ENCODE measurements around the gene MEX3C. TPM values are rescaled to one million over a fixed set of nuclear protein-coding genes. Genes with fewer than 3 reads are reported as not detected.
A peak's percentile ranks its signal among the peaks of the same experiment; 100 is the strongest.

MEX3C gene
- 10 to 100 TPM; 67.4 to 89.2 (median 80.3) TPM for total RNA-seq

DNA sequence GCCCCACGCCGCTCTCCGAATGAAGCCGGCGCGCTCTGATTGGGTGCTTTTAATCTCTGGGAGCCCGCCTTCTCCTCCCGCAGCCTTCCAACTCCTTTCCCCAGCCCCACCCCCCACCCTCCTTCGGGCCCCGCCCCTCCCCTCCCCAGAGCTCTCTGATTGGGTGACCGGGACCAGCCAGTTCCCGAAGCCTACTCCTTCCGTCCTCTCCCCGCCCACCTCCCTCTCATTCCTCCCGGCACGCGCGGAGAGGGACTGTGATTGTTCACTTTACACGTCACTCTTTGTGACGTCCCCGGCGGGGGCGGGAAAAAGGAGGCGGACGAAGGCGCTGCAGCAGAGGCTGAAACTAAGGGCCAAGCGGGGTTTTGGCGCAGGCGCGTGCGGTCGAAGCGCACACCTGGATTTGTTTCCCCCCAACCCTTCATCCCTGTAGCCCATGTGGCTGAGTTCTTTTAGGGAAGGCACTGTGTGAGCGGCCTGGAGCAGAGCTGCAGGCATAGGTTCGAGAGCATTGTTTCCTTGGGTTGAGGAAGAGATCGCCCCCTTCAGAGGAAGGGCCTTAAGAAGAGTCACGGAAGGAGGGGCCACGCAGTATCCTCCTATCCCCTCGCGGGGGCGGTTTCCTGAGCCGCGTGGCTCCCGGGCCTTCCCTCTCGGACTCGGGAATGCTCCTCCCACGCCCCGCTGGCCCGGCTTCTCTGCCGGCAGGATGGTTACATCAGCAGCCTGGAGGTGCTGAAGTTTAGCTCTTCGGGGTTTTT lies at the start of gene MEX3C:
Gene MEX3C, minus strand, starts transcription at position 21 of the 764 bp plus-strand sequence. CDS start 361 bp downstream, outside the sequence.
- Mint-ChIP-seq H3K4me1 (ENCODE audit: low read depth) (peaks cover 27% of the 10 kb centered on the region), H3K9me3 (no peaks in the 10 kb centered on the region), H3K4me3 (peak within 1 kb of the TSS; percentile 95), H3K27me3 (ENCODE audit: low read depth) (no peaks in the 10 kb centered on the region), H3K36me3 (ENCODE audit: insufficient read depth) (peaks cover 5% of the 10 kb centered on the region)
- ATAC-seq, result peak; percentile 83 to 86
- DNase-seq, result peak; percentile 99

DNA sequence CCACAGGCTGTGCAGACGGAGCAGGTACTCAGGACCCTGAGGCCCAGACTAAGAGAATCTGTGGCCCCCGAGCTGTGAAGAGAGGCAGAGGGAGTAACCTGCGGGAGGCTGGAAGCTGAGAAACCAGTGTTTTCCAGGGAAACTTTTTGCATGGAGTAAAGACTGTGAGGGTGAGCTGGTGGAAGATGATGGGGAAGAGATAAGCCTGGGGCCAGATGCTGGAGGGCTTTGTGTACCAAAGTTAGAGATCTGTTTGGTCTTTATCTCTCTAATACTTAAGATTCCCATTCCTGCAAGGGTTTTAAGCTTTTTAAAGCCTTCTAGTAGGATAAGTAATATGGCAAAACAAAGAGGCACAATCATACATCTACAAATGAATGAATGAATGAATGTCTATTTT lies 43.7 kb upstream of the MEX3C start:
- ATAC-seq, result no peak
- Mint-ChIP-seq H3K36me3 (ENCODE audit: insufficient read depth) (no peaks in the 10 kb centered on the region), H3K27me3 (ENCODE audit: low read depth) (peaks cover 3% of the 10 kb centered on the region), H3K9me3 (no peaks in the 10 kb centered on the region), H3K4me3 (no peak overlapping the region), H3K4me1 (ENCODE audit: low read depth) (no peaks in the 10 kb centered on the region)
- DNase-seq, result no peak

DNA sequence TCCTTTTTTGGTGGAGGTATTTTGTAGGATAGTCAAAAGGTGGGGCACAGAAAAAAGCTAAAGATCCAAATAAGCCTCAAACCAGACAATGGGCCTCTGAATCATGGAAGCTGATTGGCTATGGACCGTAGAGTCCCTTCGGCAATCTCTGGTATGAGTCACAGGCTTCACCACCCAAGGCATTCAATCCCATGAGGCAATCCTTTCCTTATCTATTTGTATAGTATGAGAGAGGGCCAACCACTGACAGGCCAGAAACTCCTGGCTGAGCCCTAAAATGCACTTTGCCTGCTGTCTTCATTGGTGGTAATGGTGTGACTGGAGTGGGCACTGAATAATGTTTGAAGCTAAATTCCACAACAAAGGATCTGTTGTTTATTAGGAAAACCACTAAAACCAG lies 38.7 kb upstream of the MEX3C start:
- Mint-ChIP-seq H3K4me3 (no peak overlapping the region), H3K27me3 (ENCODE audit: low read depth) (peaks cover 3% of the 10 kb centered on the region), H3K4me1 (ENCODE audit: low read depth) (peaks cover 6% of the 10 kb centered on the region), H3K36me3 (ENCODE audit: insufficient read depth) (no peaks in the 10 kb centered on the region), H3K9me3 (no peaks in the 10 kb centered on the region)
- ATAC-seq (no peak), DNase-seq (no peak)

DNA sequence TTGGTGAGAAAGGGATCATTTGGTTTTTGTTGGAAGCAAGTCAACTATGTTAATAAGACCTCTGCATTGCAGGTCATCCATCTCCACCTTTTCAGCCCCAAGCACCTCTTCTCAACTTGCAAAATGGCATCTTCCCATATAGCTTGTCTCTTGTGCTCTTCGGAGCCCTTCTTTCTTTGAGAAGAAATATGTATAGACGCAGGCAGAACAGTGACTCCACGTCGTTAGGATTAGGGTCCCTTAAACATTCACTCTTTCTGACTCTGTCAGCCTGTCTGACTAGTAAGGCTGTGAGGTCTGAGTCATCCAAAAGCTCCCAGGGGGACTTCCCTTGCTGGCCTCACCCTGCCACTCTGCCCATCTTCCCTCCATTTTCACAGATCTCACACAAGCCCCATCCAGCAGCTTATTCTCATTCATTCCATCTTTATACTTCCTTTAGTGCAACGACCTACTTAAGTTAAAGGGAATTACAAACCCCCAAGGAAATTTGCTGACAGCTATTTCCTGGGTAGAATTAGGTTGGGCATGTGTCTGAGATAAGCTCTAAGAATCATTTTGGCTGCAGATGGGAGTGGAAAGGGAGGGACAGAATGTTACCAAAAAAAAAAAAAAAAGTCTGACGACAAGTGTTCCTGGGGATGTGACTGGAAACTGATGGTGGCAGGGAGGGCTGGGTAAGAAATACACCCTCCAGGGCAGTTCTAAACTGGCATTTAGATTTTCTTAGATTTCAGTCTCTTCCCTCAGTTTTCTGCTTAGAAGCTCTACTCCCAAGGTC lies 37.7 kb upstream of the MEX3C start:
- Mint-ChIP-seq H3K4me3 (no peak overlapping the region), H3K36me3 (ENCODE audit: insufficient read depth) (no peaks in the 10 kb centered on the region), H3K4me1 (ENCODE audit: low read depth) (peaks cover 6% of the 10 kb centered on the region), H3K27me3 (ENCODE audit: low read depth) (peaks cover 3% of the 10 kb centered on the region), H3K9me3 (no peaks in the 10 kb centered on the region)
- peak; percentile 16 for DNase-seq
- peak; percentile 98 to 100 for ATAC-seq

DNA sequence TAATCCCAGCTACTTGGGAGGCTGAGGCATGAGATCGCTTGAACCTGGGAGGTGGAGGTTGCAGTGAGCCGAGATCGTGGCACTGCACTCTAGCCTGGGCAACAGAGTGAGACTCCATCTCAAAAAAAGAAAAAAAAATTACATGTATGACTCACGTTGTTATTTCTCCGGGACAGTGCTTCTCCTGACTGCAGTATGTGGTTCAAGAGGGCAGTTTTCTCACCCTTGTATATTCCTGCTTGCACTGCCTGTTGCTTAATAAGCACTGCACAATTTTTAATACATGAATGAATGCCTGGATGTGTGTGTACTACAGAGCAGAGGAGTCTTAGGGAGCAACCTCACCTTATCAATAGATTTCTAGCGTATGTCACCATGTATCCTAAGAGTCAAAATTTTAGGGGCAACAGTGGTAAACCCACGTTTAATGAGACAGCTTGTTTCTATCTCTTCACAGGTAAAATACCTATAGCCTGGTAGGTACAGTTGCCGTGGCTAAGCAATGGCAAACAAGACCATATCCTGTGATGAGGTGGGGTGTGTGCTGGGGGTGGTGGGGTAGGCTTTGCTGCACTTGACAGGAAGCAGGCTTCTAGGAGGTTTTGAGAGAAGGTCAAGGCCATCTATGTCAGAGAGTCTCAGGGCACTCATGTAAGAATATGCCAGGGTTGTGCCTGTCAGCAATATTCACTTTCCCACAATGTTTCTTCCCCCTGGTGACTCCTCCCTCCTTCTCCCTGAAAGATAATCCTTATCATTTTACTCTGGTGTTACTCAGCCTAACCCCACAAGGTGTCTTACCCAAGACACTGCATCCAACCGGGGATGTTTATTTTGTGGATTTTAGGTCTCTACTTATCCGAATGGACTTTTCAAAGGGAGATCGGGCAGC lies 36.9 kb upstream of the MEX3C start:
- no peak for ATAC-seq
- H3K36me3 Mint-ChIP-seq (ENCODE audit: insufficient read depth), result no peaks in the 10 kb centered on the region
- H3K9me3 Mint-ChIP-seq, result no peaks in the 10 kb centered on the region

DNA sequence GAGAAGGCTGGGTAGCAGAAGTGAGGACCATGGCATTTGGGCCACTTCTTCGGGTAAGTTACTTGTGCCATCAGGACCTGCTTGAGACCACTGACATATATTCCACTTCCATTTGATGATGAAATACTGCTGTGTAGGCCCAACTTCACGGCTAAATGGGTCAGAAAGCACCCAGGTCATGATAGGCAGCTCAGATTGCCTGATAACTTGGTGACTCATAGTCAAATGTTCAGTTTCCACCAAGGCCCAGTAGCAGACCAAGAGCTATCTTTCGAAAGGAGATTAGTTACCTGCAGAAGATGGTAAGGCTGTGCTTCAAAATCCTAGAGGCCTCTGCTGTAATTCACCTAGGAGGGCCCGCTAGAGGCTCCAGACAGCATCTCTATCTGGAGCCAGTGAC lies 31.8 kb upstream of the MEX3C start:
- H3K4me1 Mint-ChIP-seq (ENCODE audit: low read depth), result no peaks in the 10 kb centered on the region
- DNase-seq, result no peak
- H3K27me3 Mint-ChIP-seq (ENCODE audit: low read depth), result peaks cover 3% of the 10 kb centered on the region
- no peaks in the 10 kb centered on the region for H3K9me3 Mint-ChIP-seq
- ATAC-seq, result no peak
- H3K36me3 Mint-ChIP-seq (ENCODE audit: insufficient read depth), result no peaks in the 10 kb centered on the region
- H3K4me3 Mint-ChIP-seq, result no peak overlapping the region

More for the DNA sequence above, 36.9 kb upstream of the MEX3C start:
- no peak overlapping the region for H3K4me3 Mint-ChIP-seq
- no peak for DNase-seq
- peaks cover 3% of the 10 kb centered on the region for H3K27me3 Mint-ChIP-seq (ENCODE audit: low read depth)
- peaks cover 6% of the 10 kb centered on the region for H3K4me1 Mint-ChIP-seq (ENCODE audit: low read depth)

DNA sequence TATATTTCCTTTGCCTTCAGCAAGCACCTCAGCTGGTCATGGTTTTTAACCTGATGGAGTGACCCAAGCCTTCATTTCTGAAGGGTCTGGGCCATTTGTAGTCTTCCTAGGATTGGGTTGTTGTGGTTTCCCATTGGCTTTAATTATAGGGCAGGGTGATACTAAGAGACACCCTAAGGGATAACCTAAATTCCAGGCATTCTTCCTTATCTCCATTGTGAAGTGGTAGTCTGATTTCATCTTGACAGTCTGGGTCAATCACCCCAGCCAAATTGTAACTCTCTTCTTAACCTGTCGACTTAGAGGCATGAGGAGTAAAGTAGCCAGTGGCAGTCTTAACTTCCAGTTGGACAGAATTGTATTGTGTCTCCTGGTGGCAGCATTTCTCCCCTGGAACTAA lies 30.2 kb upstream of the MEX3C start:
- no peaks in the 10 kb centered on the region for H3K36me3 Mint-ChIP-seq (ENCODE audit: insufficient read depth)
- H3K4me3 Mint-ChIP-seq, result no peak overlapping the region
- DNase-seq (no peak), ATAC-seq (no peak)
- no peaks in the 10 kb centered on the region for H3K4me1 Mint-ChIP-seq (ENCODE audit: low read depth)
- no peaks in the 10 kb centered on the region for H3K9me3 Mint-ChIP-seq
- H3K27me3 Mint-ChIP-seq (ENCODE audit: low read depth), result peaks cover 2% of the 10 kb centered on the region

DNA sequence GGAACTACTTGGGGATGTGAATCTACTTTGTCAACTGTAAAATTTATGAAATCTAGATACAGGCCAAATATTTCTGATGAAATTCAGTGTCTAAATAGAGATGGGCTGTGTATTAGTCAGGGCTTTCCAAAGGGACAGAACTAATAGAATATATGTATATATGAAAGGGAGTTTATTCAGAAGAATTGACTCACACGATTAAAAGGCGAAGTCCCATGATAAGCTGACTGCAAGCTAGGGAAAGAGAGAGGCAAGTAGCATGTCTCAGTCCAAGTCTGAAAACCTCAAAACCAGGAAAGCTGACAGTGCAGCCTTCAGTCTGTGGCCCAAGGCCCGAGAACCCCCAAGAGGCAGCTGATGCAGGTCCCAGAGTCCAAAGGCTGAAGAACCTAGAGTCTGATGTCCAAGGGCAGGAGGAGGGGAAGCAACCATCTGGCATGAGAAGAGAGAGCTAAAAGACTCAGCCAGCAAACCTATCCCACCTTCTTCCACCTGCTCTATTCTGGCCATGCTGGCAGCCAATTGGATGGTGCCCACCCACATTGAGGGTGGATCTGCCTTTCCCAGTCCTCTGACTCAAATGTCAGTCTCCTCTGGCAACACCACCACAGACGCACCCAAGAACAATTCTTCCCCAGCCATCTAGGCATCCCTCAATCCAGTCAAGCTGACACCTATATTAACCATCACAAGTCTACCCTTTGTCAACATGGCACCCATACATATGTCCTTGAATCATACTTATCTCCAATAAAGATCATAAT lies 29.3 kb upstream of the MEX3C start:
- Mint-ChIP-seq H3K4me1 (ENCODE audit: low read depth) (no peaks in the 10 kb centered on the region), H3K27me3 (ENCODE audit: low read depth) (no peaks in the 10 kb centered on the region), H3K4me3 (no peak overlapping the region), H3K9me3 (no peaks in the 10 kb centered on the region), H3K36me3 (ENCODE audit: insufficient read depth) (no peaks in the 10 kb centered on the region)
- DNase-seq (no peak), ATAC-seq (no peak)

DNA sequence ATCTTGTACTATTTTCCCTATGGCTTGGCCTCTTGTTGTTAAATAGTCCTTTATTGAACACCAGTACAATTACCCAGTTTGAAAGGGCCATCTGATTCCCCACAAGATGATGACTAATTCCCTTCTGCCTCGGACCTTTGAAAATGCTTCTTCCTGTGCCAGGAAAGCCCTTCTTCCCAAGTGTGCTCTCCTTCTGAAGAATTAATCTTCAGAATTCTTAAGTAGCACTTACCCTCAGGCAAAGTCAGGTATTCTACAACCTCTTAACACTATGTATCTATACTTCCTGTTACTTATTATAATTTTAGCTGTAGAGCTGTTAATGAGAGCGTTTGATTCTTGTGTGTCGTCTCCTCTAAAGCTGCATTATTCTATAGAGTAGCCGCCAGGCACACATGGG lies 28.6 kb upstream of the MEX3C start:
- DNase-seq (no peak), ATAC-seq (no peak)
- Mint-ChIP-seq H3K4me3 (no peak overlapping the region), H3K4me1 (ENCODE audit: low read depth) (no peaks in the 10 kb centered on the region), H3K9me3 (no peaks in the 10 kb centered on the region), H3K36me3 (ENCODE audit: insufficient read depth) (no peaks in the 10 kb centered on the region), H3K27me3 (ENCODE audit: low read depth) (no peaks in the 10 kb centered on the region)

DNA sequence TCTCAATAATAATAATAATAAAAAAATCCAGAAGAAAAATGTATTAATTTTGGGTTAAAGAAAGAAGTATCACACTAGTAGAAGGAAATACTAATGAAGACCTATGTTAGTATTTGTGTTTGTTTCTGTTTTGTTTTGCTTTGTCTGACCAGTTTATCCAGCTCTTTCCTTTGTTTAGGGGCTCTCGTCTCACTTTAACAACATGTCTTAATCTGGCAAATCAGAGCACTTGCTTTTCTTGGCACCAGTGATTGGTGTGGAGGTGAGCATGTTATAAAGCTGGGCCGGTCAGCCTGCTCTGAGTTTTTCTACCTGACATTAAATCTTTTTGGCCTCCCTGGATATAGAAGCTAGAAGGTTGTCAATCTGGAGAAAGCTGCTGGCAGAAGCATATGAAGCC lies 15.1 kb upstream of the MEX3C start:
- H3K4me3 Mint-ChIP-seq, result no peak overlapping the region
- DNase-seq (no peak), ATAC-seq (no peak)
- peaks cover 13% of the 10 kb centered on the region for H3K4me1 Mint-ChIP-seq (ENCODE audit: low read depth)
- H3K36me3 Mint-ChIP-seq (ENCODE audit: insufficient read depth), result no peaks in the 10 kb centered on the region
- no peaks in the 10 kb centered on the region for H3K9me3 Mint-ChIP-seq
- no peaks in the 10 kb centered on the region for H3K27me3 Mint-ChIP-seq (ENCODE audit: low read depth)

DNA sequence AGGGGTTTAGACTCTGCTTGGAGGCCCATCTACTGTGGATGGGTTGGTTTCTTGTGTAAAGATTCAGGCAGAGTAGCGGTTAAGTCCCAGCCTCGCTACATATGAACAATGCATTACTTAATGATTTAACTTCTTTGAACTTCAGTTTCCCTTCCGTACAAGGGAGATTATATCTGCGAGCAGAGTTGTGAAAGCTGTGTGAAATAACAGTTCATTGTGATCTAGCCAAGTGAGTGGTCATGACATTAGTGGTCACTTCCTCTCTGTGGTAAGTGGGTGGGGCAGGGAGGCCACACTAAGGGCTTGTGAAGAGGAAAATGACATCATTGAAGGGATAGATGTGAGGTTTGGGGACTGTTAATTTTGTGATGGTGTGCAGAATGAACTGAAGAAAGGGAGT lies 14.1 kb upstream of the MEX3C start:
- H3K4me1 Mint-ChIP-seq (ENCODE audit: low read depth), result peaks cover 13% of the 10 kb centered on the region
- H3K9me3 Mint-ChIP-seq, result no peaks in the 10 kb centered on the region
- ATAC-seq, result peak; percentile 91 to 96
- no peak overlapping the region for H3K4me3 Mint-ChIP-seq
- H3K36me3 Mint-ChIP-seq (ENCODE audit: insufficient read depth), result no peaks in the 10 kb centered on the region
- DNase-seq, result no peak
- no peaks in the 10 kb centered on the region for H3K27me3 Mint-ChIP-seq (ENCODE audit: low read depth)

DNA sequence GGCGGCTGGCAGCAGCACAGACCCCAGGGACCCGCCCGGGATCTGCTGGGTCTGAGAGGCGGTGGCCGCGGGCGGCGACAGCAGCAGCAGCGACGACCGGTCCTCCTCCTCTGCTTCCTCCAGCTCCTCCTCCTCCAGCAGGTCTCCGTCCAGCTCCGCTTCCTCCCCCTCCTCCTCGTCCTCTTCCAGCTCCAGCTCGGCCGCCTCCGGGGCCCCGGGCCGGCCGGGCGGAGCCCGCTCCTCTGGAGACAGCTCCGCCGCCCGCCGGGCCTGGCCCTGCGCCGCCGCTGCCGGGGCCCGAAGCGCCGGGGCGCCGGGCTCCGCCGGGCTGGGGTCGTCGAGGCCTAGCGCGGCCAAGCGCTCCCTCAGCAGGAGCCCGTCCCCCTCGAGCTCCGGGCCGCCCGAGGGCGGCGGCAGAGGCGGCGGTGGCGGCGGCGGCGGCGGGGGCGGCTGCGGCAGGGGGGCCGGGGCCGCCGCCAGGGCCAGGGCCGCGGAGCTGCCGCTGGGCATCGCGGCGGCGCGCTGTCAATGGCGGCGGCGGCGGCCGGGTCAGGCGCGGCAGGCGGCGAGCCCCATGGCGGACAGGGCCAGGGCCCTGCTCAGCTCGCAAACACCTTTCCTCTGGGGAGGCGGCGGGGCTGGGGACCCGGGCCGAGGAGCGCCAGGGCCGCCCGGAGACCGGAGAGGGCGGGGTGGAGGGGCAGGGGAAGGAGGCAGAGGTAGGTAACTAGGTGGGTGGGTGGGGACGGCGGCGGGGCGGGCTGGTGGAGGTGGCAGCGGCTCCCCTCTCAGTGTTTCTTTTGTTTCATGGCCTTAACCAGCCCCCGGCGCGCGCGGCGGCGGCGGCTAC lies 445 bp downstream of the MEX3C start:
- Mint-ChIP-seq H3K27me3 (ENCODE audit: low read depth) (no peaks in the 10 kb centered on the region), H3K9me3 (no peaks in the 10 kb centered on the region), H3K4me1 (ENCODE audit: low read depth) (peaks cover 34% of the 10 kb centered on the region), H3K4me3 (peak overlapping the region; percentile 95), H3K36me3 (ENCODE audit: insufficient read depth) (peaks cover 5% of the 10 kb centered on the region)
- DNase-seq (peak; percentile 20), ATAC-seq (peak; percentile 3 to 4)
